ENCODE measurements around the gene AFG3L2.
A peak's percentile ranks its signal among the peaks of the same experiment; 100 is the strongest.
"Not testable (repeated sequence)": the region's sequence is repeated elsewhere in the genome, so short reads cannot be mapped to it uniquely, and the experiment has no call there.

Gene AFG3L2

DNA sequence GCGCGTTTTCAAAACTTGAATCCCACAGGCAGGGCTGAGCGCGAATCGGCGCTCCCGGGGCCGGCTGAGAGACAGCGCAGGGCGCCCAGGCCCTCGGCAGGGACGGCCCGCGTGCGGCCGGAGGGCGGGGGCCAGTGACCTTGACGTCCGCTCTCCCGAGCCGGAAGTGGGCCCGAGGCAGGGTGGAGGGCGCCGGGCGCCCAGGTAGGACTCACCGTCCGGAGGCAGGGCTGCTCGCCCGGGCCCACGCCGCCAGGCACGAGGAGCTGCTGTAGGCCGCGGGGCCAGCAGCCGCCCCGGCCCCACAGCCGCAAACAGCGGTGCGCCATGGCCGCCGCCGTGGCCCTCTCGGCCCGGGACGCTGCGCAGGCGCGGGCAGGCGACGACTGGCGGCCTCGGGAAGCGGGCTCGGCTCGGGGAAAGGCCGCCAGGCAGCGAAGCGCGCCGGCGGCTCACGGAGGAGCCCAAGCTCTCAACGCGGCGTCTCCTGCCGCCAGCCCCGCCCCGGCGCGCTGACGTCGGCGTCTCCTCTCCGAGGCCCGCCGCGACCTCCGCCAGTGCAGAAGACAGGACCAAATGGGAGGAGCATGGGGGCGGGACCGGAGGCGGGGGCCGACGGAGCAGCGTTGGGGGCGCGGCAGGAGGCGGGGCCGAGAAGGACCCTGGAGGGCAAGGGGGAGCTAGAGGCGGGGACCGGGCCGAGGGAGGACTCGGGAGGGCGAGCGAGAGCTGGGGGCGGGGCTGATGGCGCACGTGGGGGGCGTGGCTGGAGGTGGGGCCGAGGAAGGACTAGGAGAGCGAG is at the start of gene AFG3L2:
Gene AFG3L2, minus strand, starts transcription at position 474 of the 802 bp plus-strand sequence. Its CDS starts 145 bp downstream, at position 329.
- DNase-seq, result peak; percentile 100

DNA sequence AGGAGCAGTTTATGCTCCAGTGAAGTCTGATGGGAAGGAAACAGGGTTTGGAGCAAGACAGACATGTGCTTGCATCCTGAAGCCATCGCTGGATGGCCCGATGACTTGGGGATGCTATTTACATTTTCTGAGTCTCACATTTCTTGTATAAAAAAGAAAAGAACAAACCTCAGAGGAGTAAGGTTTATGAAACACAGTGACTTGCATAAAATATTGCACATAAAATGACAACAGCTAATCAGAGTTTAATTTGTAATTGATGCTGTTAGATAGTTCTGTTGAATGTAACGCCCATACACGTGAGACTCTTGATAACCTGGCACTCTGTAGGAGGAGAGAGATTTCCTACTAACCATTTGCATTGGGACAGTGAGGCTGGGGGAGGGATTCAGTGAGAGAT is 47.2 kb upstream of the AFG3L2 start:
- no peak for DNase-seq

DNA sequence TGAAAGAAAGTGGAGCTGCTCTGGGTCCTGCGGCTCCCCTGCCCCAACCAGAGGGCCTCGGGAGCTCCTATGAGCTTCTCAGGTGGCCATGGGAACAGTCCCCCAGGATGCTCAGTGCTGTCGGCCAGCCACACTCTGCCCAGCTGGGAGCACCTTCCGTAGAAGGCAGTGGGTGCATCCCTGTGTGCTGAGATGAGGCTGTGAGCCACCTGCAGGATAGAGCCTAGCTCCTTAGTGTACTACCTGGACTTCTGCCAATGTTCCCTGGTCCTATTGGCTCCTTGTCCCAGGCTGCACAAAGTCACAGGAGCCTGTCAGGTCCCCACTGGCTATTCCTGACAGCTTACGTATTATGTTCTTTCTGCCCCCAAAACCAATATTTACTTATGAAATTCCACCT is 46.8 kb upstream of the AFG3L2 start:
- no peak for DNase-seq

DNA sequence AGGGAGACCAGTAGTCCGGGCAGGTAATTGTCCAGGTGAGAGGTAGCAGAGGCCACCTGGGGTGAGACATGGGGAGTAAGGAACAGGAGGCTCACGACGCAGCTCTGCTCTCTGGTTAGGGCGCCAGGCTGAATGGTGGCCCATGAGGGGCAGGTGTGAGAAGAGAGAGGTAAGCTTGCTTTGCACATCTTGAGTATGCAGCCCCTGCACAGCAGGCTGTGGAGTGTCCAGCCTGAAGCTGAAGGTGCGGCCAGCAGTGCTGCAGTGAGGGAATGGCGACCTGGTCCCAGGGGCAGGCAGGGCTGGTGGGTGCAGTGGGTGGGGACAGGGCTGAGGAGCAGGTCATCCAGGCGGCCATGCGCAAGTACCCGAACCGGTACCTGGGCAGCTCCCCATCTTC is 46.4 kb upstream of the AFG3L2 start:
- DNase-seq, result no peak

DNA sequence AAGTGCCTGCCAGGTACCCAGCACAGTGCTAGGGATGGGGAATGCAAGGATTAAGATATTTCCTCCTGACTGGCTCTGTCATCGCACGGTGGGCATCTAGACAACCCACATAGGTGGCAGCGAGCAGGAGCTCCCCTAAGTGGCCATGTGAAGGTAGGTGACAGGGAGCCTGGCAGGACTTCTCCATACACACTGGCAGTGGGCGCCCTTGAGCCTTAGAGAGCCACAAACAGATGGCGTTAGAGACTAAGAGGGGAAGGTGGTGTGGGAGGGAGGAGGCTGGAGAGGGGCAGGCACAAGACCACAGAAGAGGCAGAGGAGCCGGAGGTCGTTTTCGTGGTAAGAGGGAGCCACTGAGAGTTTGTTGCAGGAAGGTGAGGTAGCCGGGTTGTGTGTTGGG is 45.9 kb upstream of the AFG3L2 start:
- no peak for DNase-seq

DNA sequence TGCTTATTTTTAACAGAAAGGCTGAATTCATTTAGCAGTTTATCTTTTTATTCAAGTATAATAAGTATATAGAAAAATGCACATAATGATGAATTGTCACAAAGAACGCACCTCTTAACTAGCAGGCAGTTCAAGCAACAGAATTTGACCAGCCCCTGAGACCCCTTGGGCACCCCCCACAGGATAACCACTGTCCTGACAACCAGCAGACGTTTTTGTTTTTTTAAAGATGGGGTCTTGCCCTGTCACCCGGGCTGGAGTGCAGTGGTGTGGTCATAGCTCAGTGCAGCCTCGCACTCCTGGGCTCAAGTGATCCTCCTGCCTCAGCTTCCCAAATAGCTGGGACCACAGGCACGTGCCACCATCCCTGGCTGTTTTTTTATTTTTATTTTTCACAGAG is 44.7 kb upstream of the AFG3L2 start:
- no peak for DNase-seq

DNA sequence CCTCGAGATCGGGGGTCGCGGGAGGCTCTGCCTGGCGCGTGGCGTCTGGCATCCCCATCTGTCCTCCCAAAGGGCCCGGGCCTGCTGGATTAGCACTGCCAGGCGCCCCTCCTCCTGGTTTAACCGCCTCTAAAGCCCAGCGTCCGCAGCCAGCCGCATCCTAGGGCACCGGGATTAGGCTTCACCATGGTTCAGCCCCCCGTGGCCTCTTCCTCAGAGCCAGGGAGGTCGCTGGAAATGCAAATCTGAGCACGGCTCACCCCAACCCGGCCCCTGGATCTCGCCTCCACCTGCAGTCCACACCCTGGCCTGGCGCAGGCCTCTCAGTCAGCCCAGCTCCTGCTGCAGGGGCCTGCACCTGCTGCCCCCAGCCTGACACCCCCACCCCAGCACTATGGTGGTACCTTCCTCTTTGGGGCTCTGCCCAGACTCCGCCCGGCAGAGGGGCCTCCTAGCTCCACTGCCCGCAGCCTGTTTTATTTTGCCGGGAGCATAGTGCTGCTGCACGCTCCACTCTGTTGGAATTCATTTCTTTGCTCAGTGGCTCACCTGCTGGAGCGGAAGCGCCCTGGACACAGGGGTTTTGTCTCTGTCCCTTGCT is 43.9 kb upstream of the AFG3L2 start:
- DNase-seq, result no peak

DNA sequence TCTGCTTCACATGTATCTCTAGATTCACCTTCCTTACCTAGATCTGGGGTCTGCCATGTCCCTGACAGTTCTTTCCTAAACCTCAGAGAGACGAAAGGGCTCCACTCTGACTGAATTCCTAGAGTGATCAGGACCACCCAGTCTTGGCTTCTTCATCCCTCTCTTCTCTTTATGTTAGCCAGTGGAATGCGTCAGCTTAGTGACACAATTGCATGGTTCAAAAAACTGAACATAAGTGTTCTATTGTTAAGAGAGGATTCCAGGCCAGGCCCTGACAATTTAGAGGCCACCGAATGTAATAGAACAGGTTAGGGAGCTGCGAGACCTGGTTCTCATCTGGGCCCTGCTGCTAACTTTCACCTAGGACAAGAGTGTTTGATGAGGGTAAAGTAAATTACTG is 40.7 kb upstream of the AFG3L2 start:
- DNase-seq, result no peak

DNA sequence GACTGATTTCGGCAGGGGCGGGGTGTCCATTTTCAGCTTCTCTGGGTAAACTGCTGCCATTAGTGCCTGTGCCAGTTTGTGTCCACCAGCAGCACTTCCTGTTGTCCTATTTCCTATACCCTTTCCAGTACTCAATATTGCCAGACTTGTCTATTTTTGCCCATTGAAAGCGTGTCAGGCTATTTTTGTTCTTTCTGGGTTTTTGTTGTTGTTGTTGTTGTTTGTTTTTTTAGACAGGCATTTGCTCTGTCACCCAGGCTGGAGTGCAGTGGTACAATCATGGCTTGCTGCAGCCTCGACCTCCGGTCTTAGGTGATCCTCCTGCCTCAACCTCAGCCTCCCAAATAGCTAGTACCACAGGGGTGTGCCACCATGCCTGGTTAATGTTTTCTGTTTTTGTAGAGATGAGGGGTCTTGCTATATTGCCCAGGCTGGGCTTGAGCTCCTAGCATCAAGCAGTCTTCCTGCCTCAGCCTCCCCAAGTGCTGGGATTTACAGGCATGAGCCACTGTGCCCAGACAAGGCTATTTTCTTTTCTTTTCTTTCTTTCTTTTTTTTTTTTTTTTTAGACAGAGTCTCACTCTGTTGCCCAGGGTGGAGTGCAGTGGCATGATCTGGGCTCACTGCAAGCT is 39.2 kb upstream of the AFG3L2 start:
- DNase-seq, result no peak

DNA sequence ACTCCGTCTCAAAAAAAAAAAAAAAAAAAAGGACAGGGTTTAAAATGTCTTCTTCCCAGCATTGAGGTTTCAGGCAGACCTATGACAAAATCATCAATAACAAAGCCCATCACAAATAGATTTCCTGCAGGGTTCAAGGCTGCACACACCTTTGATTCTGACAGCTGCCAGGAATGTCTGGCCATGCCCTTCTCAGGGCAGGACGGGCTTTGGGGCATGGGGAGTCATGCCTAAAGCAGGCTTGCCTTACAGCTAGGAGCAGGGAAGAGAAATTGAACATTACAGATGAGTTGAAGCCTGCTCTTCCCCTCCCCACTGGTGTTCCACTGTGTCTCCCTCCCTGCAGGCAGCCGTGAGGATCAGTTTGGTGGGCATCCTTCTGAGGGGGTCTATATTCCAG is 34.4 kb upstream of the AFG3L2 start:
- no peak for DNase-seq

DNA sequence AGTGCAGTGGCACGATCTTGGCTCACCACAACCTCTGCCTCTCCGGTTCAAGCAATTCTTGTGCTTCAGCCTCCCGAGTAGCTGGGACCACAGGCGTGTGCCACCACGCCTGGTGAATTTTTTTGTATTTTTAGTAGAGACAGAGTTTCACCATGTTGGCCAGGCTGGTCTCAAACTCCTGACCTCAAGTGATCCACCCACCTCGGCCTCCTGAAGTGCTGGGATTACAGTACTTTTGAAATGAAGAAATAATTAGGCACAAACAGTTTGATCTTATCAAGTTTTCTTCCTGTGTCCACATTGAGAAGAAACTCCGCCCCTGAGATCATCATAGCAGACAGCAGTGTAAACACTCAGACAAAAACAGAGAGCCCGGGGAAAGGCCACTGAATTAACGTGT is 33.7 kb upstream of the AFG3L2 start:
- not testable (repeated sequence) for DNase-seq

DNA sequence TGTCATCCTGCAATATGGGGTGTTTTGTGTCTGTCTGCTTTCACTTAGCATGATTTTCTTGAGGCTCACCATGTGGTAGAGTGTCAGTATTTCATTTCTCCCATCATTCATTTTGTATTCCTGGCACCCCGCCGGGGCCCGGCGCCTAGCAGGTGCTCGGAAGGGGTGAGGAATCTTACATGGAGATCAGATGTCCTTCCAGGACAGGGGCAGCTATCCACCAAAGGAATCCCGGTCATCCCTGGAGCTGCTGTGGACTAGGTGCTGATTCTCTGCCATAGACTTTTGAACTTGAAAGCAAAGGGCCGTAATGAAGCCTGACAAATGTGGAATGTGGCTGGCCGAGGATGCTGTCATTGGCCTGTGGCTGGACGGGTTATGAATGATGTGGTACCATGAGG is 33.1 kb upstream of the AFG3L2 start:
- DNase-seq, result no peak

DNA sequence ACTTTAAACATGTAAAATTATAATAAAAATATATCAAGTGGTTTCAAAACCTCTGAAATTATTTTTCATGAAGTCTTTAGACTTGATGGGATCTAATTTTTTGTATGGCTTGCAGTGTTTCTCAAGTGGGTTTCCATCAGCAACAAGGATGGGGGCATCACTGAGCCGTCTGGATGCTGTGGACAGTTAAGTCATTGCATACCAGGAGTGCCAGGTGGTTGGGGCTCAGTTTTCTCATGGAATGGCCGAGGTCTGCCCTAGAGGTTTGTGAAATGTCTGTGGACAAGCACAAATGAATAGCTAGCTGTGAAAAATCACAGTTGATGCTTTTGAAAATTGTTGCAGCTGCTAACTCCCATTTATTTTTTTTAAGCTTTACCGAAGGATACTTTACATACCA is 32.4 kb upstream of the AFG3L2 start:
- DNase-seq, result no peak

DNA sequence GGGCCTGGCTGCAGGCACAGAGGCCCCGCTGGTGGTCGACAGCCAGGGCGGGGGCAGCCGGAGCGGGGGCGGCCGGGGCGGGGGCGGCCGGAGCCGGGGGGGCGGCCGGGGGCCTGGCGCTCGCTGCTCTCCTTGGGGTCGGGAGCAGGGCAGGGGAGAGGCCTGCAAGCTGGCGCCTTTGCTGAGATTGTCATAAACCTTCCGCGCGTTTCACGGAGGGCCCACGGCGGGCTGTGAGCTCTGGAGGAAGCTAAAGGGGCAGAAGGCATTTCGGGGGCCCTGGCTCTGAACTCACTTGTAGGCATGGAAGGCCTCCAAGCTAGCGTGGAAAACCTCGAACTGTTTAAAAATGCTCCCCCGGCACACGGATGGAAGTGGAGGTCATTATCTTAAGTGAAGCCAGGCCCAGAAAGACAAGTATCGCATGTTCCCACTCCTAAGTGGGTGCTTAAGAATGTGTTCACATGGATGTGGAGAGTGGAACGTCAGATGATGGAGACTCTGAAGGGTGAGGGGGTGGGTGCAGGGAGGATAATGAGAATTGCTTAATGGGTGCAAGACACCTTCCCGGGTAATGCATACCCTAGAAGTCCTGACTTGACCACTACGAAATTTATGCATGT is 31.3 kb upstream of the AFG3L2 start:
- DNase-seq, result no peak

DNA sequence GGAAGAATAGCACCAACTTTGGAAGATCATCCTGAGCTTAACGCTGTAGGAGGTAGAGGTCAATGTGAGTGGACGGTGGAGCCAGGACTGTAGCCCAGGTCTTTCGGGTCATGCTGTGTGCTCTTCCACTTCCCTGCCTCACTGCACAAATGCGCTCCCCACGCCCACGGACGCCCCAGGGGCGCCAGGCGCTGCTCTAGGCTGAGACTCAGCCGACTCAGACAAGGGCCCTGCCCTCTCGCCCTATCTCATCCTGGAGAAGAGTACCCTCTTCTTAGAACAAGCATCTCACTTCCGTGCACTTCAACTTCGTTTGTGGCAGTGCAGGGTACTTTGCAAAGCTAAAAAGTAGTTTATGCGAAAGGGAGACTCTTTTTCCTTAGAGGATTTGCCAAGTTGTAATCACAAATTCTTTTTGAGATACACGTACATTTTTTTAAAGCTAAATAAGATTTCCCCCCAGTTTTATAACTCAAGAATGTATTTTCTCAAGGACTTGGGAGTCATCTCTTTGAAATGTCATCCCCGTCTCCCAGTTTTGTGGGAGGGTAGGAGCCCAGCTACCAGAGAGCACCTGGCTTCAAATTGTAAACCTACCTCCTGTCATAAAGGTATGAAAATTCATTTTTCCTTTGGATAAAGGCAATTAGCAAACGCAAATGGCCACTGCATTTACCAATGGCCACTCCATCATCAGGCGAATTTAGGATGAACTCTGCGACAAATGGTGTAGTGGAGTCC is 29.5 kb upstream of the AFG3L2 start:
- no peak for DNase-seq

DNA sequence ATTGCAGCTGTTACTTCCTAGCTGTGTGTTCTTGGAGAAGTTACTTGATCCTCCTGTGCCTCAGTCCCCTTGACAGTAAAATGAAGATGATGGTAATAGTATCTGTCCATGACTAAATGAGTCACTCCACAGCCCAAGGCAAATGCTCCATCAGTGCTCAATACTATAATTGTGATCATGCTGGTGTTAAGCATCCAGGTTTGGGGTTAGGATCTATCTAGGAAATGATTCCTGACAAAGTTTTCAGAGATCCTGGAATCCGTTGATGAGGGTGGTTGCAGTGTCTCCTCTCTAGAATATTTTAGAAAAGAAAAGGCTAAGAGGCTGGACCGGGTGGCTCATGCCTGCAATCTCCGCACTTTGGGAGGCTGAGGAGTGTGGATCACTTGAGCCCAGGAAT is 28.0 kb upstream of the AFG3L2 start:
- no peak for DNase-seq

DNA sequence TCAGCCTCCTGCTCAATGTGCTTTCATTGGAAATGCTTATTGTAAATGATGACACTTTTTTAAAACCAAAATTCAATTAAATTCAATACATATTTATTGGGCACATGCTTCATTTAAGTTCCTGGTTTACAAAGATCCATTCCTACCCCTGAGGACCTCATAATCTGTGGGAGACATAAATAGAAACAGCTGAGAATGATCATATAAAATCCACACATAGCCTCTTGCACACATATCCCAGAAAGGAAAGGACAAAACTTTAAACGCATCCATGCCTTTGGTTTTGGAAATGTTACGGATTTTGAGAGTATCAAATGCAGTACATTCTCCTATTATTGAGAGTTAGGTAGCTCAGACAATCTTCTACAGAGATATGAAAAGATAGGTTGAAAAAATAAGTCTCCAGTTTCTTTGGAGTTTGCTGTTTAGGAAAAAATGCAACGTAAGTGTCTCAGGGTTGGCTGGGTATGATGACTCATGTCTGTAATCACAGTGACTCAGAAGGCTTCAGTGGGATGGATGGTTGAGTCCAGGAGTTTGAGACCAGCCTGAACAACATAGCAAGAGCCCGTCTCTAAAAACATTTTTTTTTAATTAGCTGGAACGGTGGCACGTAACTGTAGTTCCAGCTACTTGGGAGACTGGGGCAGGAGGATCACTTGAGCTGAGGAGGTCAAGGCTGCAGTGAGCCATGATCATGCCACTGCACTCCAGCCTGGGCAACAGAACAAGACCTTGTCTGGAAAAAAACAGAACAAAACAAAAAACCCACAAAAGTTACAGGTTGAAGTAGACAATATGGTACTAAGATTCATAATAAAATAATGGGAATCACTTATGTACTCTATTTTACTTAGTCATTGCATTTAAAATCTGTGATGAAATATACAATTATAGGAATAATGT is 26.8 kb upstream of the AFG3L2 start:
- no peak for DNase-seq

DNA sequence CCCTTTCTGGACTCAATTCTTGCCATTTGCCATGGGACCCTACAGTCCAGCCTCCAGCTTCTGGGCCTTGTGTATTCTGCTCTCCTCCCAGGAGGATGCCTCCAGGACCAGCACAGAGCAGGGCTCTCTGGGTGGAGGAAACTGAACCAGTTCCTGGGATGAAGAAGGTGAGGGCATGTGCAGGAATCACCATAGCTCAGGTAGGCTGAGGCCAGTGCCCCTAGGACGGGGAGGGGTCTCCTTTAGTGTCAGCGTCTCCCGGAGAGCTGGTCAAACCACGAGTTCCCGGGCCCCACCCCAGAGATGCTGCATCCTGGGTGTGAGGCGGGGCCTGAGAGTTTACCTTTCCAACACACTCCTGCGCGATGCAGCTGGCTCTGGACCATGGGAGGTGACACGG is 24.9 kb upstream of the AFG3L2 start:
- DNase-seq, result no peak

DNA sequence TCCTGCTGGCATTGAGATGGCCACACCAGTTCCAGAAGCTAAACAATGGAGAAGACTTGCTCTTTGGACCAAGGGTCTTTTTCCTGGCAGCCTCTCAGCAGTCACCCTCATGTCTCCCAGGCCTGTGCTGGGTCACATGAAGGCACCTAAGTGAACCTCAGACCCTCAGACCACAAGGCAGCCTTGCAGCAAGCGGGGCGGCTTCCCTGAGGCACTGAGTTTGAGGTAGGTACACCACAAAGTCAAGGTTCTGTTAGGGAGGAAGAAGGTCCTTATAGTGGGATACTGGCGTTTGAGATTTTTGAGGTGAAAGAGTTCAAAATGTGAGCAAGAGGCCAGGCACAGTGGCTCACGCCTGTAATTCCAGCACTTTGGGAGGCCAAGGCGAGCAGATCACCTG is 22.2 kb upstream of the AFG3L2 start:
- no peak for DNase-seq

DNA sequence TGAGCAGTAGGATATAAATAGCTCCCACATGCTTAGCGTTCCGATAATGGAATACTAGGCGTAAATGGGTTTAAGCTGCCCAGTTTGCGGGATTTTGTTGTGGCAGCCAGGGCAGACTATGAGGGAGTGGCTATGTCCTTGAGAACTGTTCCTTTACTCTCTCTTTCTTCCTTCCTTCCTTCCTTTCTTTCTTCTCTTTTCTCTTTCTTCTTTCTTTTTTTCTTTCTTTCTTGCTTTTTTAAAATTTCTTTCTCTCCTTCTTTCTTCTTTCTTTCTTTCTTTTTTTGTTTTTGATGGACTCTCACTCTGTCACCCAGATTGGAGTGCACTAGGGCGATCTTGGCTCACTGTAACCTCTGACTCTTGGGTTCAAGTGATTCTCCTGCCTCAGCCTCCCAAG is 21.6 kb upstream of the AFG3L2 start:
- DNase-seq, result no peak

DNA sequence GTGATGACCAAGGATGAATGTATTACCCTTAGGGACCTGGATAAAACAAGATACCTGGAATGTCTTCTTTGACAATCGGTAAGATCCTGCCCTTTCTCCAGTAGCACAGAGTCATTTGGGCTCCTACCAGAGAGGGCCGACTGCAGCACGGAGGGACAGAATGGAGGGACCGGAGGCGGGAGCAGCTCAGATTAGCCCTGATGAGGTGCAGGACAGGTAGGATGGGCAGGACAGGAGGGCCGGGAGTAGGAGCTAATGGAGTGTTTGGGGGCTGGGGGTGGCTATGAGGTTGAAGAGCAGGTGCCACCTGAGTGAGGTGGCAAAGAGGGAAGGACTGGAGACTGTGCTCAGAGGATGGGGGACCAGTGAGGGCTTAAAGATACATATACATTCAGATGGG is 20.8 kb upstream of the AFG3L2 start:
- no peak for DNase-seq

DNA sequence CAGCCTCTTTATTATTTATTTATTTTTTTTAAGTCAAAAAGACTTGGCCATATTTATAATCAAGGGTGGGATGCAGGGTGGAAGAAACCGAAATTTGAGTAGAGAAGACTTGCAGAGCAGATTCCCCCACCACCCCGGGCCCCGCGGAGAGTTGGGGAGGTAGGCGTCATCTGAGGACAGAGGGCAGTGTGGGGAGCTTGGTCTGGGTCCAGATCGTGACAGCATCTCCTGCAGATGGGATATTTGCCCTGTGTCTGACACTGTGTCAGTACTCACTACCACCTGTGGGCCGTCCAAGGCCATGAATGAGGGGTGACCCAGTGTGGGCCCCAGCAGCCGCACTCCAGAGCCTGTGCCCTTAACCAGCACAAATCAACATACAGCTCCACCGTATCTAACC is 20.2 kb upstream of the AFG3L2 start:
- DNase-seq, result no peak

Measured in CD4-positive, alpha-beta T cell treated with Interleukin-6 for 4 hours (primary cell).